HG03066 (cell line): ENCODE results near the gene CHMP4A.
A peak's percentile ranks its signal among the peaks of the same experiment; 100 is the strongest.

Experiments used
- ATAC-seq: cut with Tn5 transposase; IDR thresholded peaks from one replicate; pipeline ENCODE4 v1.9.1; 2021; ENCODE audit warnings: low read depth; ENCODE audit not compliant: unreplicated experiment

Gene CHMP4A

DNA sequence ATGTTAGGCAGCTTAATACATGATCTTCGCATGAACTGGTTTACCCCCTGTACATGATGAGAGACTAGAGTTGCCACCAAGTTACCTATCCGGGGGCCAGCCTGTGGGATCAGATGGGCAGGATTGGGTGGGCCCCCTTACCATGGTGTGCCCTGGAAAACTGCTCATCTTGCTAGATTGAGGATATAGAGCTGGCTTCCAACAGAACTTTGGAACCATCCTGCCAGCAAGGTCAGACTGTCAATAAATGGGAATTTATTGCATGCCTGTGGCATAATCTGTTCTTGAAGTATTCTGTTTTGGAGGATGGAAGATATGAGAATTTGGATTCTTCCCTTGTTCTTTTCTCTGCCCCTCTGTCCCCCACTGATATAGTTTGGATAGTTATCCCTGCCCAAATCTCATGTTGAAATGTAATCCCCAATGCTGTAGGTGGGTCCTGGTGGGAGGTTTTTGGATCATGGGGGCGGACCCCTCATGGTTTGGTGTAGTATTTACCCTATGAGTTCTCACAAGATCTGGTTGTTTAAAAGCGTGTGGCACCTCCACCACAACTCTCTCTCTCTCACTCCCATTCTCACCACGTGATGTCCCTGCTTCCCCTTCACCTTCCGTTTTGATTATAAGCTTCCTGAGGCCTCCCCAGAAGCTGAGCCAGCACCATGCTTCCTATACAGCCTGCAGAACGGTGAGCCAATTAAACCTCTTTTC is 14.3 kb downstream of the CHMP4A start:
- ATAC-seq = no peak

DNA sequence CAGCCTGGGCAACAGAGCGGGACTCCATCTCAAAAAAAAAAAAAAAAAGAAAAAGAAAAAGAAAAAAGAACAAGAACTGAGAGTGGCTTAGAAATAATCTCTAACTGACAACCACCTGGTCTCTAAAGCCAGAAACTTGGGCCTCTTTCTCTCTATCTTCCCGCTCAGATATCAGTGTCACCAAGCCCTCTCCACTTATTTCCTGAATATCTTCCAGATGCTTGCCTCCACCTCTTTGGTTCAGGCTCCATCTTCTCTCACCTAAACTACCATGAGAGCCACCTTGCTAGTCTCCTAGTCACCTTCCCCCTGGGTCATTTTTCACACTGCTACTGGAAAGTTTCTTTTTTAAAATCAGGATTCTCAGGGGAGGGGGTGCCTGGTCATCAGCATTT is 16.2 kb downstream of the CHMP4A start:
- no peak for ATAC-seq

DNA sequence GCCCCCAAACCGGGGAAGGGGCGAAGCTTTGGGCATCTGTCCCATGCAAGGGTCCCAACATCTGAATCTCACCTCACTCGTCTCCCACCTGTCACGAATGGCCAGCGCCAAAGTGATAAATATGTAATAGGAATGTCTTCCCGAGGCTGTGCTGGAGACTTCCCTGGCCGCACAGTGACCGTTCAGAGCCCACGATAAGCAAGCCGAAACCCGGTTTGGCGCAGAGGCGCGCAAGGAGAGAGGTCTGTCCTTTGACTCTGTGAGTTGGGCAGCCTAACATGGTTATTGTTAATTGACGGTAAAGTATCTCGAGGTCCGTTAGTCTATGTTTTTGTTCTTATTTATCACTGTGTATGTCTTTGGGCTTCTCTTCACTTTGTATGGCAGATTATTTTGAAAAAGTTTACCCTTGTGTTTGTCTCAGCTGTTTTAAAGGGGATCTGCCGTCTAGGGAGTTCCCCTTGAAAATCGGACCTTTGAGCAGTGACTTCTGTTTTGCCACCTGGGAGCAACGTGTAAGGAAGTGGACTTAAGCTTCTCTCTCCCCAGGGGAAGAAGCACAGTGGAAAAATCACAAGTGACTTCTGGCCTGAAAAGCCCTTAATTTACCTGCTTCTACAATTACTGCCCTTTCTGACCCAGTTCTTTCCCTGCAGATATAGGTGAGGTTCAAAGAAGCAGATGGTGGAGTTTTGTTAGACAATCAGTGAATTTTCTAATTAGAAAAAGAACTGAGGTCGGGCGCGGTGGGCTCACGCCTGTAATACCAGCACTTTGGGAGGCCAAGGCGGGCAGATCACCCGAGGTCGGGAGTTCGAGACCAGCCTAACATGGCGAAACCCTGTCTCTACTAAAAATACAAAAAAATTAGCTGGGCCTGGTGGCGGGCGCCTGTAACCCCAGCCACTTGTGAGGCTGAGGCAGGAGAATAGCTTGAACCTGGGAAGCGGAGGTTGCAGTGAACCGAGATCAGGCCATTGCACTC is 16.9 kb downstream of the CHMP4A start:
- ATAC-seq = peak; percentile 32

DNA sequence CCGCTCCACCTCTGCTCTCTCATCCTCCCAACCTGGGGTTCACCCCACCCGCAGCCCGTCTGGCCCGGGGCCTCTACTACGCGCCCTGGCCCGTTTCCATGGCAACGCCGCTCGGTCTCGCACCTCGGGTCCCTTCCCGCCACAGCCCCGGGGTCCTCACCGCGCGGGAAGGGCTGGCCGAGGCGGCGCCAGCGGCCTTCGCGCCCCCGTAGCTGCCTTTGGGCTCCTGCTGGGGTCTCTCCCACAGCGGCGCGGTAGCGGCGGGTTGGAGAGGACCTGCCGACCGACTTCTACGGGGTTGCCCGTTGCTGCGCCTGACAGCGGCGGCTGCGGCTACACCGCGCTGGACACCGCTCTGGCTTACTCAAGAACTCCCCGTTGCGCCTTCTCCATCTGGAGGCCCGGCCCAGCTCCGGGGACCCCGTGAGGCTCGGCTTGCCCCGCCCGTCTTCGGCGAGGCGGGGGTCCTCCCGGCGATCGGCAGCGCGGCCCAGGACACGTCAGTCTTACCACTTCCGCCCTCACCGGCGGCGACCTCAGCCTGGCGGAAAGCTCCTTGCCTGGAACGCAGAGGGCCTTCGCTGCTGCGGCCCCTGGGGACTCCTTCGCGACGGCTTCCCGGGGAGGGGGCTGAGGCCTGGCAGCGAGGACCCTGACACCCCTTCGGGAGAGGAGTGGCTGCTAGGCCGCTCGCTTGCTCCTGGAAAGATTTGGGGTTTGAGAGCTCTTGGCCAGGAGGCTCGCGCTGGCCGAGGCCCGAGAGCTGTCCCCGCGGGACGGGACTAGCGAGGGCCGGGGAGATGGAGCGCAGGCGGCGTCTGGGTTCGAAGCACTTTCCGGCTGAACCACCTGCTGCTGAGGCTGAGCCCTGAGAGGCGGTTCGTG is 17.9 kb downstream of the CHMP4A start, which contains the start of gene TM9SF1:
TM9SF1 (minus strand) TSS at position 256 of the 885 bp plus-strand sequence. CDS start 422 bp downstream, outside the sequence.
- peak; percentile 82 for ATAC-seq

DNA sequence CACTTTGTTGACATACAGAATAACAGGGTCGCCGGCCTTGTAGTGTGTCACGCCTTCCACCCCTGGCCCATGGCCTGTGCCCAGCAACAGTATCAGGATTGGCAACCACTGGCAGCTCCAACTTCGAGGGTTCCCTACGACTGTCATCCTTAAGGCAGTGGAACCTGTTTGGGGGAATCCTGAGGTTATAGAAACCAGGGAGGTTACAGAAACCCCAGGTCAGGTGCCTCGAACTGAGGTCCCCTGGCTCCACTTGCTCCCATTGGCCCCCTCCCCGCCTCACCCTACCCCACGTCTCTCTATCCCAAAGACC is 18.5 kb downstream of the CHMP4A start:
- ATAC-seq = no peak

DNA sequence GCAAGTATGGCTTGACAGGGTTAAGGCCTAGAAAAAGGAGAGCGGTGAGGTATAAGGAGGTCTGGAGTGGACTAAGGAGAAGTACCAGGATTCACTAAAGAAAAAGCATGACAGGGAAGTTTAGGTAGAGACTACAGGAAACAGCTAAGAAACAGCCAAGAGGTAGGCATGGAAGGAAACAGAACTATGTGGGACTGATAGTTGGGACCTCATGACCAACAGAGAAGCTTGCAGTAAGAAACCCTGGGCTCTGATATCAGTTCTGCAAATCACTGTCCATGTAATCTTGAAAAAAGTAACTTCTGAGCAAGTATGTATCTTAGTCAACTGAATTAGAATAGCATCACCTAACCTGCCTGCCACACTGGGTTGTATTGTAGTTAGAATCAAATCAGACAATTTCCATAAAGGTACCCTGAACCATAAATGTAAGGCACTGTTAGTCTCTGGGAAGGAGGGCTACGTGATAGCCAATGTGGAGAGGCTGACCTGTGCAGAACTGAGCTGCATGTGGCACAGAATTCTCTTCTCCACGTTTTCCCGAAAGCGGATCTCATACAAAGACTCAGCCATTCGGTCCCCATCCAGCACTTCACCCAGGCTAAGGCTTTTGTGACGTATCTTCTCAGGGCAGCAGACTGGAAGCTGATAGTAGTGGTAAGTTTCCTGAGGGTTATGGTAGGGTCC is 19.0 kb downstream of the CHMP4A start:
- no peak for ATAC-seq

DNA sequence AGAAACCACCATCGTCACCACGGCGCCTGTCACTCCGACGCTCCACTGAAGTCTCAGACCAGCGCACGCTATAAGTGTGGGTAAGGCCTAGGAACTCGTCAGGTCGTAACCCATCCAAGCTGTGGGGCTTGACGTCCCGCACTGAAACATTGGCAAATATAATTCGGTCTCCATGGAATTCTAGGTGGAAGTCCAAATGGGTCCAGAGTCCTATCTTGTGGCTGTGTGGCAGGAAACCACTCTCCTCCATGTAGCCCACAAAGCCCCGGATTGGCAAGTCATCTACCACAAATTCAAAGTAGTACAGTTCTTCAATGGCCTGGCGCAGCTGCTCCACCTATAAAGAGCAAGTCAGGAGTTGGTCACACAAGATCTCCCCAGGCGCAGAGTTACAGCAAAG is 20.4 kb downstream of the CHMP4A start:
- no peak for ATAC-seq

DNA sequence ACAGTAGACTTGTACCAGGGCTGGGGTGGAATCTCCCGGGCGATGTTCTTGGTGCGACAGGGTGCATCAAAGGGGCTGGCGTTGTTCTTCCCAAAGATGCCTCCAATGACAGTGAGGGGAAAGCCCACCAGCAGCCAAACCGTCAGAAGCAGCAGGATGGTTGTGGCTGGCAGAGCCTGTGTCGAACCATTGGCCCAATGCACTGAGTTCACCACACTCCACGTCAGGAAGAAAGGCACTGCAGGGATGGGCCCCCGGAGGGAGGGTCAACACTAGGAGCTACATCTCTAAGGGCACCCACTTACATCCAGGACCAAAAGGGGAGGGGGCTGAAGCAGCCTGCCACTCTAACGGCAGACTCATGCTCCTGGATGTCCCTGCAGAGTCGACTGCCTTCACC is 22.9 kb downstream of the CHMP4A start:
- no peak for ATAC-seq

DNA sequence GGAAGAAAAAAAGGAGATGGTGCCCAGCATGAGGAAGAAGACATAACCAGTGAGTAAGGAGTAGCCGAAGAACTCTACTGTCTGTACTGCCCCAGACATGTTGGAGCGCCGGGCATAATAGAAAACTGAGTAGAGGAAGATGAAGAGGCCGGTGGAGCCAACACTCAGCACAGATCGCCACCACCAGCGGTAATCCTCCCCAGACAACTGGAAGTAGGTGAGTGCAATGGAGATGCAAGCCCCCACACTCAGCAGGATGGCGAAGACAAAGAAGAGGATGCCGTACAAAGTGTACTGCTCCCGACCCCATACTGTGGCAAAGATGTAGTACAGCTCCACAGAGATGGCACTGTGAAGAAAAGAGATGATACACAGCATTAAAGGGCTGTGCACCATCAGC is 23.8 kb downstream of the CHMP4A start:
- no peak for ATAC-seq

DNA sequence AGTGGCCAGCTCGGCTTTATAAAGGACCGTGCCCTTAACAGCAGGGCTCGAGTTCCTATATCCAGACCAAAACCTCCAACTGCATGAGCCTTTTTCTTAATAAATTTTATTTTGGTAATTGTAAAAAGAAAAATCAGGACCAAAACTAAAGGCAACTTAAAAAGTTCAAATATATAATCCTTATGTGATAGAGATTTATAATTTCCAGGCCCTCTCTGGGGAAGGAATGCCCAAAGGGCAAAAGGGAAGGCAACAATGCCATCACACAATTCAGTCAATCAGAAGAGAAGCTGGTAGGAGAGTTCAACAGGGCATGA is 24.3 kb downstream of the CHMP4A start:
- no peak for ATAC-seq

DNA sequence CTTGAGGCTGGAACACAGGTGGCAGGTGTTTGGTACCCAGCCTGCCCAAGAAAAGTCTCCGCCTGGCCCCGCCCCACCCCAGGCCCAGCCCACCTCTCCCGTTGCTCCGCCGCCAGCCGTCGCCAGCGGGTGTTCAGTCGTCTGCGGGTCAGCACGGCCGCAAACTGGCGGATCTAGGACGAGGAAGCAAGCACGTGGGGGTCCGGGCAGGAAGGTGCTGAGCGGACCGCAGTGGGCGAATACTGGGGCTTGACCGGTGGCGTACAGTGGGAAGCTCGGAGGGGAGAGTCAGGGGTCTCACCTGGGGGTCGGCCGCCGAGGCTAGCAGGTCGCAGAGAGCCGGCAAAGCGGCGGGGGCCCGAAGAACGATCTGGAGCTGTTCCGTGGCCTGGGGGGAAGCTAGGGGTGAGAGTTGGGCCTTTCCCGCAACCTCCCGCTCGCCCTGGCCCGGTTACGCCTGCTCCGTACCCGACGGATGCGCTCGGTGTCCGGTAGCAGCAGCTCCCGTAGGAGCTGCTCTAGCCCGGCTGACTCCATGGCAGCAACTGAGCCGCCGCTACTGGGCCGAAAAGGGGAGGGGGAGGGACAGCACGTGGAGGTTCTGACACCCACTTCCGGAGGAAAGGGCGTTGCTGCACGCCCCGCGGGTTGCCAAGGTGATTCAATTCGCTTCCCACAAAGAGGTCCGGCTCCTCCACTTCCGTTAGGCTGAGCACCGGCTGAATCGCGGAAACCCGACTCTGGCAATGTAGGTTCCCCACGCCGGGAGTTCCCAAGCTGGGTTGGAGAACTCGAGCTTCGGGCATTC is 24.8 kb downstream of the CHMP4A start, which contains the start of gene IPO4:
IPO4 (minus strand) TSS at position 566 of the 808 bp plus-strand sequence; CDS start at position 537, 29 bp downstream.
- ATAC-seq = peak; percentile 94

DNA sequence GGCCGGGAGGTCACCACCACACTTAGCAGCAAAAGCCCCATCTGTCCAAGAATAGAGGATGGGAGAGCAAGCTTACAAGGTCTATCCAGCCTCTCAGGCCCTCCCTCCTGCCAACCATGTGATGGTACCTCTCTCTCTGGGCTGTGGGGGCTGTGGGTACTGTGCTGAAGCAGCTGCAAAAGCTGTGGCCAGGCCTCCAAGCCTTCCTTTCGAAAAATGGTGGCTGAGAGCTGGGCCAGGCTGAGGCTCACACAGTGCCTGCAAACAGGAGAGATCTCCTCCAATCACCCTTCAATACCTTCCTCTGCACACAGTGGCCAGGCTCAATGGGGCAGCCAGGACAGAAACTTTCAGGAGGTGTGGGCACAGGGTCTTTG is 25.8 kb downstream of the CHMP4A start:
- no peak for ATAC-seq

DNA sequence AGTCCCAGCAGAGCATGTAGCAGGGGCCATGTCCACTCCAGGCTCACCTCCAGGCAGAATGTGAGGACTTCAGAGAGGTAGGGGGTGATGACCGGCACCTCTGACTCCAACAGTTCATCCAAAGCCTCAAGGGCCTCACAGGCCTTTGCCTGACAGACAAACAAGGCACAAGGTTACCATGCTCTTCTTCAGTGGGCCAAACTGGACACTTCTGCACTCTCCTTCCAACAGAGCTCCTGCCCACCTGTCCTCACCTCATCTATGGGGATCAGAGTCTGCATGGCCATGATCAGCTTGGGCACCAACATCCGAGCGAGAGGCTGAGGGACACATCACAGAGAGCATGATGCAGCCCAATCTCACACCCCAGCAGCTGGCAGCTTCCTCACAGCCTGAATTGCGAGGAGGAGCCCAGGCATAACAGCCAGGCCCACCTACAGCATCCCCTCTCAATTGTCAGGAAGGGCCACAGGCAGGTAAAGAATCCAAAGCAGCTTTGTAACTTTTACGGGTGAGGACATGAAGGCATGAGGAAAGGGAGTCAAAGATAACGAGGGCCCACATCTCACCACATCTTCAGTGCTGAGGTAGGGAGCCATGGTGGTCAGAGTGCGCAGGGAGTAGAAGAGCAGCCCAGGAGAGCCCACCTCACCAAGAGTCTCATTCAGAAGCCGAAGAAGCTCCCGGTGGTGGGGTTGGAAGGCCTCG is 26.3 kb downstream of the CHMP4A start:
- ATAC-seq = no peak

DNA sequence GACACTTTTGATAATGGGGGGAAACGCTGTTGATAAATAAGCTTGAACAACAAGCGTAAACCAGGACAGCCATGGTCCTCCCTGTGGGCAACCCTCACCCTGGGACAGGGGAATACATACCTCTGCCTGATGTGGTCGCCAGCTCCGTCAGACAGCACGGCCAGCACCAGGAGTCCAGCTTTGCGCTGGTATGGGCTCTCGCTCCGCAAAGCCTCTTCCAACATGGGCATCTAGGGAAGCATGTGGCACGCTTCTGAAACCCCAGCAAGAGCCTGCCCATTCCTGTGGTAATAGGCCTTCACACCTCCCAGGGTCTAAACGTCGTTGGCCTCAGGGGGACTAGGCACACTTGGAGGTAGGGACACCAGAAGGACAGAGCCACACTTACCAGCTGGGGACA is 27.5 kb downstream of the CHMP4A start:
- no peak for ATAC-seq

DNA sequence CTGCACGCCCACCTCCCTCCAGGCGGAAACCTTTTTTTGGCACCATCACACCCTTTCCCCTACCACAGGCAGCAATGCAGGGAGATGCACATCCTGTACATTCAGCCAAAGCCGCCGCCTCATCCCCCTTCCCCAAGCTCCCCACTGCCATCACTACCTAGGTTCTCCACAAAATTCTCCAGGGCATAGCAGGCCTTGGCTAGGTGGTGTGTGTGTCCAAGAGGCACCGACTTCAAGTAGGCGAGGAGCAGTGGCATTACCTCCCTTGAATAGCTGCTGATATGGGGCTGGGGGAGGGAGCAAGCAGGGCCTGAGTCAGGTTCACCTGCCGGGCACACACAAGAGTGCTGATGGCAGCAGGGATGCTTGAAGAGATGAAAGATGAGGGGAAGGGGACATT is 28.3 kb downstream of the CHMP4A start:
- no peak for ATAC-seq

DNA sequence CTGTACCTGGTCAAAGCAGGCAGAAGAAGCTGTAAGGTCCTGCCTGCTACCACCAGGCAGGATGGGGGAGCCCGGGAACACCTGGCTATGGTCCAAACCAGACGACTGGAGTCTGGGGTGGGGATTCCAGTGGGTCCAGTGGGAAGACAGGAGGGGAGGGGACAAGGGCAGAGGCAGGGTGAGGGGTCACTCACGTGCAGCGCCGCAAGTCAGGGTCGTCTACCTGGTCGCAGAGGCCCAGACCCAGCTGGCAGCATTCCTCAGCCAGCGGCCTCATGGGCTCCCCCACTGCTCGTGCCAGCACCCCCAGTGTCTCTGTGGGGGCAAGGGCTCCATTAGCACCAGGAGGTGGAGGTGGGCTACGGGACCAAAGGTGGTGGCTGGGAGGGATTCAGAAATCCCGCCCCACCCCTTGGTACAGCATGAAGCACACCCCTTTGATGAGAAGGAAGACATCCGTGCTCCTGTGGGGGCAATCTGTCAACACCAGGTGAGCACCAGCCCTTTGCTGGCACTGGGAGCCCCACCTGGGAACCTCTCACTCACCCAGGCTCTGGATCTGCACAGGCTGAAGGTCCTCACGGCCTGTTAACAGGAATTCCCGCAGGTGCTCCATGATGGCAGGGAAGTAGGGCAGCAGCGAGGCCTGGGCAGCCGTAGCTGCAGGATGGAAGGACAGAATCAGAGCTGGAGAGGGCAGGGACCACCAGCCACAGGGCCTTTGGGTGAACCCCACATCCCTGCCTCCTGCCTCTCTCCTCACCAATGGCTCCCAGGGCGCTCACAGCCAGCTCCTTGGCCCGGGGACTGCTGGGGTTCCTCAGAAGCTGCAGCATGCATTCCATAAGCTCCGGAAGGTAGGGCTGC is 29.0 kb downstream of the CHMP4A start:
- ATAC-seq = no peak

DNA sequence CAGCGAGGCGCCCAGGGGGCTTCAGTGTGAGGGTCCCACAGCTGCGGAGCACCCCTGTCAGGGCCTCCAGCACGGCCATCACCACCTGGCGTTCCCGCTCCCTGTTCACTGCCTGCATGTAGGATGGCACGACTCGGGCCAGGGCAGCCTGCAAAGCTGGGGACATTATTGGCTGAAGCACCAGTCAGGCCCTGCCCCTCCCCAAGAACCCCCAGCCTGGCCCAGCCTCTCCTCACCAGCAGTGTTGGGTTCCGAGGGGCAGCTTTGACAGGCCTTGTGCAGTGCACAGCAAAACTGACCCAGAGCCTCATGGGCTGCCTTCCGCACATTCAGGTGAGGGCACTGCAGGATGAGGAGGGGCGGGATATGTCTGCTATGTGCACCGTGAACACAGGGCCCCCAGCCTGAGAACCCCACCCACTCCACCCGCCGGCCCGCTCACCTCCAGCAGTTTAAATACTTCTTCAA is 30.2 kb downstream of the CHMP4A start:
- ATAC-seq = no peak
